T-helper 9 cell (primary cell): ENCODE measurements around the gene SEMA3B.
"Not testable (repeated sequence)": the region's sequence is repeated elsewhere in the genome, so short reads cannot be mapped to it uniquely, and the experiment has no call there.

Experiments used
- DNase-seq: peaks from one replicate; pipeline ENCODE4 v3.0.0-alpha.2; 2020
- total RNA-seq, 2 donors: gene quantifications; one replicate each; lab custom pipeline; 2026; lab: John Stamatoyannopoulos, UW

The SEMA3B gene
- total RNA-seq: 1.3 to 2.2 reads per million in 2 donors

DNA sequence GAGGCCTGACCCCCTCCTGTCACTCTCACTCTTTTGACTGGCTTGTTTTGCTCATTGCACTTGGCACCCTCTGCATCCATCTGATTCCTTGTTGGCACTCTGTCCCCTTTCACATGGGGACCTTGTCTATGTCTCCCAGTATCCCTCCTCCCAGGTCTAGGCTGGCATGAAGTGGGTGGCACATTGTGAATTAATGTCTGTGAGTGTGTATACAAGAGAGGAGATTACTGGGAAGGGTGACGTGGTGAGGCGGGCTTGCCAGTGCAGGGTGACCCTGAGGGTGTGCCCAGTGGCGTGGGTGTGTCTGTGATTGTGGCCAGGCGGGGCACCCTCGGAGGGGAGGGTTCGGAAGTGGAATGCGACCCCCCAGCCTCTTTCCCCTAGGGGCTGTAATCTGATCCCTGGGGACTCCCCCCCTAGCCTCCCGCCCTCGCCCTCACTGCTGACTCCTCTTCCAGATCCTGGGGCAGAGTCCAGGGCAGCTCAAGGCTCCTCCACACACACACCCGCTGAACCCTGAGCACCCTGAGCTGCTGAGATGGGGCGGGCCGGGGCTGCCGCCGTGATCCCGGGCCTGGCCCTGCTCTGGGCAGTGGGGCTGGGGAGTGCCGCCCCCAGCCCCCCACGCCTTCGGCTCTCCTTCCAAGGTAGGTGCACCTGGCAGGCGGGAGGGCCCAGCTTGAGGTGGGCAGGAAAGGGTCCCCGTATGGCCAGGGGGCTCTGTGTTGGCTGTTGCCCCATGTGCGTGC lies at the start of gene SEMA3B:
TSS of gene SEMA3B (plus strand) at position 445 of the 749 bp plus-strand sequence. CDS start at position 539, 94 bp downstream.
- DNase-seq: no peak

DNA sequence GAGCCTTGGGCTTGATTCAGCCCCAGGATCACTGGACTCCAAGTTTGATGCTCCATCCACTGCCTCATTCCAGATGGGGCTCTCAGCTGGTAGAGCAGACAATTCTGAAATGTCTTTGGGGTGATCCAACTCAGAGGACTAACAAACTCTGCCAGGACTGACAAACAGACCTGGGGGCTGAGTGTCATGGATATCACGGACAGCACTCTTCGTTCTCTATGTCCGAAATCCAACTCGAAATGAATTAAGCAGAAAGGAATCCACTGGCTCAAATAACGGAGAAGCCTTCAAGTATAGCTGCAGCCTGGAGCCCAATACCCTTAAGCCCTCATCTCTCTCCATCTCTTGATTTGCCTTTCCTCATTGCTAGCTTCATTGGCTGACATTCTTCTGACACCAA lies 49.7 kb upstream of the SEMA3B start:
- no peak for DNase-seq

DNA sequence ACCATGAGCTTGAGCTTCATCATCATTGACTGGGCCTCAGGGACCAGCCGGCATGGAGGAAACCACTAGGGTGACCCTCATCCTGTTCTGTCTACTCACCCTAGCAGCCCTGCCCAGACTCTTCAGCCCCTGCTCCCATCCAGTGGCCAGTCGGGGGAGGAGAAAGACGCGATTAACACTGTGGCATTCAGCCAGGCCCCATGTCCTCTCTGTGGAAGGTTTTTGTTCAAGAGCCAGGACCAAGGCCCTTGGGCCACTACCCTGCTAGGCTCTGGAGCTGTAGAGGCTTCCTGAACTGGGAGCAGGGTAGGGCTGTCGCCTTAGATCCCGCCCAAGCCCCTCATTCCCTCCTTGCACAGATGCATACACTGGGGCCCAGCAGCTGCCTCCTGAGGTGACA lies 48.8 kb upstream of the SEMA3B start:
- no peak for DNase-seq

DNA sequence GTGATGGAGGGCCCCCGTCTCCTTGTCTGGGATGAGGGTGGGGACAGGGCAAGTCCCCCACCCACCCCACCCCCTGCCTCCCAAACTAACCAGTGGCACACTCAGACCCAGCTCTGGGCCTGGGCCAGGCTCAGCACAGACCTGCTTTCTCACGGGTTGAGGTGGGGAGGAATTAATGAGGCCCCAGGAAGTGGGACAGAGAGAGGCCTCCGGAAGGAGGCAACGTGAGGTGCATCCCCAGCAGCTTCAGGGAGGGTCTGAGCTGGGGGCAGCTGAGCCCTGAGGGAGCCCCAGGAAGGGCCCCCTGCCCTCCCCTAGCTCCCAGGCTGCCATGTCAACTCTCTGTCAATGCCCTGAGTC lies 47.9 kb upstream of the SEMA3B start:
- DNase-seq: no peak

DNA sequence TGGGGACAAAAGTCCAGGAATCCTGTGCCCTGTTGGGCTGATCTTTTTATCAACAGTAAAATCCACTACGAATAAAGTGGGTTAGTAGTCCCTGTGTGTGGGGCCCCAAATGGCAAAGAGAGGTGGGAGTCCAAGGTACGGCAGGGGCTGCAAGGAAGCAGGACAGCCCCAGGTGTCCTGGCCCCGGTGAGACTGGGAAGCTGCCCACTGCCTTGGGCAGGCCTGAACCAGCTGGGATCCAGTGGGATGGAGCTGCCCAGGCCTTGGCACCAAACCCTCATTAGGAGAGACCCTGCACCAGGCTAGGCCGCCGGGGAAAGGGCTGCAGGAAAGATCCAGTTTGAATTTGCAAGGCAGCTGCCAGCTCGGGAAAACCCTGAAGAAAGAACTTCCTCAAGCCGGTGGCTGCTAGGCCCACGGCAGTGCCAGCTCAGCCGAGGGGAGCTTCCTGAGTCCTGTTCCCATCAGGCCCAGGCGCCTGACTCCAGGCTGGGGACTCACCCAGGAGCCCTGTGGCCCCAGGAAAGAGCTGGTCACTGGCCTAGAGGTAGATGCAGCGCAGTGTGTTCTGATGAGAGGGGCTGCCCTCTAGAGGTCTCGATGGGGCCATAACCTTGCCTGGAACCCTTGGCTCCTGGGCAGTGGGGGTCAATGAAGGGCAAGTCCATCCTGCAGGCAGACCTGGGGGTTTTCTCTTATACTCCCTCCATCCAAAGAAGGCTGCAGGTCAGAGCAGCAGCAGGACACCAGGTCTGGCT lies 47.4 kb upstream of the SEMA3B start:
- no peak for DNase-seq

DNA sequence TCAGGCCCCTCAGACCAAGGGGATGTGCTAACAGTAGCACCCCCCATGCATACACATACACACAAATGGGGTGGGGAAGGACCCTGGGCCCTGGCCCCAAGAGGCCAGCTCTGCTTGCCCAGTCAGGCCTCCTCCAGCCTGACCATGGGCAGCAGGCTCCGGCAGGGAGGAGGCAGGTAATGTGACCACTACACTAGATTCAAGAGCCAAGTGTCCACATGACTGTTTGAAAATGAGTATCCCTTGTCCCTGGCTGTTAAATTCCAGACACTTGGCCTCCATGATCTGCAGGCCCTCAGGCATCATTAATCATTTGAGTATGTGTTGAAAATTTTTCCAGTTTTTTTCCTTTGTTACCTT lies 46.8 kb upstream of the SEMA3B start:
- DNase-seq: no peak

DNA sequence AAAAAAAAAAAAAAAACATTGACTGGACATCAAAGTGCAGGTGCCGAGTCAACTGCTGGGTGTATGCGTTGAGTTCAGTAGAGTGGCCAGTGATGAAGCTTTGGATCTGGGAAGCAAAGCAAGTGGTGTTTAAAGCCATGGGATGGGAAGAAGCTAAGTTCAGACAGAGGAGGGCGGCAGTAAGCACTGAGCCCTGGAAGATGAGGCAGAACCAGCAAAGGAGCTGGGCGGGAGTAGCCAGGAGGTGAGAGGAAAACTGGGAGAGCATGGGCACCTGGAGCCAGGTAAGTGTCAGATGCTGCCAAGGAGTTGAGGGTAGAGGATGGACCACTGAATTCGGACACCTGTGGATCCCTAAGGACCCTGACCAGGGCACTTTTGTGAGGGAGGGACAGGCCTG lies 44.3 kb upstream of the SEMA3B start:
- DNase-seq: no peak

DNA sequence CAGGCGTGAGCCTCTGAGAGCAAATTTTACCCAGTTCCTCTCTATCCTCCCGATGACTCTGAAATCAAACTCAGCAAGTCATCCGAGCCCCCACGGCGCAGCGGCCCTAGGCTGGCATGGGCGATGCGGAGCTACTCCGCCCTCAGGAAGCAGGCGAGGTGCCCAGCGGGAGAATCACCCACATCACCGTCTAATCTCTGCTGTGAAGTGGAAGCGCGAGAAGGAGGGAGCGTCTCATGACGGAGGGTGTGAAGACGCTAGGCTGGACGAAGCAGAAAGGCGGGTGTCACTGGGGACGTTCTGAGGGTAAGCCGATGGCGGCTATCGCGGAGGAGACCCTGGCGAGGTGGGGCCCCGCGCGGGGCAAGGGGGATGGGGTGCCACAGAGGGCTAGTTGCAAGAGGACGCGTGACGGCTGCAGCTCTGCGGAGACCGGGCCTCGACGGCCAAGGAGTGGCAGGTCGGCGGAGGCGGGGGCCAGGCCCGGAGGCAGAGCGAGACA lies 42.0 kb upstream of the SEMA3B start:
- DNase-seq: peak; percentile 30

DNA sequence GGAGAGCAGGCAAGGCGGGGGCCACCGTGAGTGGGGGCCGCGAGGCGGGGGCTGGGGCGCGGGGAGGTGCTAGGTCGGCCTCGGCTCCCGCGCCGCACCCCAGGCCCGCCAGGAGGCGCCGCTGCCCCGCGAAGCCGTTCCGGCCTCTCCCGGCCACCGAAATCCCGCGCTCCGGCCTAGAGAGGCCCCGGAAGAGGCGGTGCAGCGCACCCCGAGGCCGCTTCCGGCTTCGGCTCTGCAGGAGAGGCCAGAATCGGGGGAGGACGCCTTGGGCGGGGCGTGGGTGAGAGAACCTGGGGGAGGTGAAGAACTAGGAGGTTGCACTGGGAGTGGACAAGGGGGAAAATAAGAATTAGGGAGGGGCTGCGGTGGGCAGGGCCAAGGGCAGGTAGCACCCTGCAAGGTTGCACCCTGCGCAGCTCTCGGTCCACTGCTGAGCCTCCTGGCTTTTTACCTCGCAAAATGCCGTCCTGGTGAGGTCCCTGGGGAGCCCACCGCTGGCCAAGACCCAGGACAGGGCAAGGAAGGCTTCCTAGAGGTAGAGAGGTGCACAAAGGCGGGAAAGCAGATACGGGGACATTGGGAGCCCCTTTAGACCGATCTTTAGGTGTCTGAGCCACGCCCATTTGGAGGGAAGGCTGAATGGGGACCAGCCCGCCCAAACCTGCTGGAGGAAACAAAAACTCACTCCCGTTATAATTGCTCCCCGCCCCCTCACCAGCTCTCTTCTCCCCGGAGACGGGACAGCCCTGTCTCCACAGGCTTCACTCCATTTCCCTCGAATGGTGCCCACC lies 41.4 kb upstream of the SEMA3B start:
- DNase-seq: peak; percentile 87

DNA sequence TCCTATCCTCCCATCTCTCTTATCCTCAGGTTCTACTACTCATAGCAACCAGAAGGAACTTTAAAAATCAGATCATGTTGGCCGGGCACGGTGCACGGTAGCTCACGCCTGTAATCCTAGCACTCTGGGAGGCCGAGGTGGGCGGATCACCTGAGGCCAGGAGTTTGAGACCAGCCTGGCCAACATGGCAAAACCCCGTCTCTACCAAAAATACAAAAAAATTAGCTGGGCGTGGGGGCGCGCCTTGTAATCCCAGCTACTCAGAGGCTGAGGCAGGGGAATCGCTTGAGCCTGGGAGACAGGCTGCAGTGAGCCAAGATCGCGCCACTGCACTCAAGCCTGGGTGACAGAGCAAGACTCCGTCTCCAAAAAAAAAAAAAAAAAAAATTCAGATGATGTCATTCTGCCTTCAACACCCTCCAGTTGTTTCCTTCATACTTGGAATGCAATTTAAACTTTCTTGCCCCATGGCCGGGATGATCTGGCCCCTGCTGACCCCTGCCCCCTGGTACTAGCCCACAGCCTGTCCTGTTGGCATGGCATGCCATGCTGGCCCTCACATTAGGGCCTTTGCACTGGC lies 40.7 kb upstream of the SEMA3B start:
- not testable (repeated sequence) for DNase-seq

DNA sequence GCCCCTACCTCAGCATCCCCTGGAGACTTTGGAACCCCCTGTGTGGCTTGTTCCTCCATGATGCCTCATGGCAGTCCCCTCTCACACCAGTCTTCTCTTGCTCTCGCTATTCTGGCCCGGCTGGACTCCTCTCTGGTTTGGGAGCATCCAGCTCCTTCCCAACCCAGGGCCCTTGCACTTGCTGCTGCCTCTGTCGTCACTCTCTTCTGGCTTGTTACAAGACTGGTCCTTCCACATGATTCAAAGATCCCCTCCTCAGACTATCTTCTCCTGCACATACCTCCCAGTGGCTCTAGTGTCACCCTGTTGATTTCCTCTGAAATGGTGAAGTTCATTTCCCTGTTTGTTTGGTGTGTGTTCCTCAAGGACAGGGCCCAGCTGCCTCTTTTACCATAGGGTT lies 39.5 kb upstream of the SEMA3B start:
- no peak for DNase-seq

DNA sequence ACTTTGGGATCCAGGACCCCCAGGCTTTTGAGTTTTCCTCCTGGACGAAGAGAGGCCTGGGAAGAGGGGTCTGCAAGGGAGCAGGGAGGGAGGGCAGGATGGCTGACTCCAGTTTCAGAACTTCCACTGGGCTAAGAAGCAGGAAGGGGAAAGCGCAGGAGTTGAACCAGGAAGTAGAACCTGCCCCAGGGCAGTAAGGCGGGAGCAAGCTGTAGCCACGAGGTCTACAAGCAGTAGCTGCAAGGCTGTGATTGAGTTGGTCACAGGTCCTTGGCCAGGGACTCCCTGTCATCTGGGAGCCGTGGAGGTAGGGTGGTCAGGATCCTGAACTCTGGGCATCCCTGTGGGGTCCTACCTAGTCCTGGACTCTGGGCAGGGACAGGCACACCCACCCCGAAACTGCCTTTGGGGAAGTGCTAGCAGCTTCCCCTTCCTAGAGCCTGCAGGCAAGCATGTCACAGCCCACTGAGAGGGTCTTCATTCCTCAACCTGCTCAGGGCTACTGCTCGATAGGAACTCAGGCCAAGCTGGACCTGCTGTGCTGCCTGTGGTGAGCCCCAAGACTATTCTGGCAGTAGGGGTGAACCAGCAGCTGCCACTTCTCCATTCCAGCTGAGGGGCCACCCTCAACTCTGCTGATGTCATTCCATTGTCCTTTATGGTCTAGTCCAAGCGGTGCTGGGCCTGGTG lies 38.7 kb upstream of the SEMA3B start:
- DNase-seq: no peak

DNA sequence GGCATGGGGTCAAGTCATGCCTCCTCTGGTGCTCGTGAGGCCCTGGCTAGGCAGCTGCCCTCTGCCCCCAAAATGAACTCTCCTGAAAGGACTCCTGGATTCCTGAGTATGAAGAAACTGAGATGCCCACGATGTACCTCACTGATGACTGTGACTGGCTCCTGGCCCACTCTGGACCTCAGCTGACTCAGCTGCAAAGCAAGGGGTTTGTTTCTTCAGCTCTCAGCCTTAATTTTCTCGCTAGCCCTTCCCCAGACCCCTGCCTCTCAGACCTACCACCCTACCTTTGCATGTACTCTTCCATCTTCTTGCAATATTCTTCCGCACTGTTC lies 38.2 kb upstream of the SEMA3B start:
- DNase-seq: no peak

DNA sequence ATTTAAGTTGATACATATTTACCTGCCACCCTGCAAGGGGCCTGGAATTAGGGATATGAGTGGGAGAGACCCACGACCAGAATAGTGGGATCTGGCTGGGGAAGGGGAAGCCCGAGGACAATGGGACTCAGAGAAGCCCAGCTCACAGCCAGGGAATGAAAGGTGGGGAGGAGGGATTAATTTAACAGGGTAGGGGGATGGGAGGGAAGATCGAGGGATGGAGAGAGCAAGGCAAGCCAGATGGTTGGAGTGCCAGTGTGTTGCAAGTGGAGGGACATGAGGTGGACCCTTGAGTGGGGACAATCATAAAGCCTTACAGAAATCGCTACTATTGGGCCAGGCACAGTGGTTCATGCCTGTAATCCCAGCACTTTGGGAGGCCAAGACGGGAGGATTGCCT lies 37.4 kb upstream of the SEMA3B start:
- no peak for DNase-seq

DNA sequence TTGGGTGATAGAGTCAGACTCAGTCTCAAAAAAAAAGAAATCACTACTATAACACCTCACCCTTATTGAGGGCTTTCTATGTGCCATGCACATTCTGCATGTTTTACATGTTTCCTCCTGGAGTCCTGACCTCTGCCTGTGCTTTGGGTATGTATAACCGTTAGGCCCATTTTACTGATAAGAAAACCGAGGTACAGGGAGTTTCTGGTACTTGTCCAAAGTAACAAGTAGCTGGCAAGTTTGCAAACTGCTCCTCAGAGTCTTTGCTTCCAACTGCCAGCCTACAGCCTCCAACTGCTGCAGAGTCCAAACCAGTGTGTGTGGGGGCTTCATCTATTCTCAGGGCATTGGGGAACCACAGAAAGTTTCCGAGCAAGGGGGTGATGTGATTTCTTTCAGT lies 36.6 kb upstream of the SEMA3B start:
- DNase-seq: no peak

DNA sequence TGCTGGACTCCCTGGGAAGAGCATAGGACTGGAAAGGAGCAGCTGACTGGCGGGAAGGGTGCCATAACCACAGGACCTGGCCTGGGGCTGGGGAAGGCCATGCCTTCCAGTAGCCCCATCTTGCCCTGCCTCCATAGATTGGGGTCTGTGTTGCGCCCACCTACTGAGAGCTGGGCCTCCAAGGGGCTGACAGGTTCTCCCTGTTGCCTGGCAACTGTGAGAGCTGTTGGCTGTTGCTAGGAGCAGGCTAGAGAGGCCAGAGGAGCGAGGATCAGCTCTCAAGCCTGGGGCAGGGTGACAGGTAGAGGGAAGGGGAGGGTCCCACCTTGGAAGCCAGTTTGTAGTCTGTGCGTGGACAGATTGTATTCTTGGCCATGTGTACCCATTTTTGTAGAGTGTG lies 35.8 kb upstream of the SEMA3B start:
- no peak for DNase-seq

DNA sequence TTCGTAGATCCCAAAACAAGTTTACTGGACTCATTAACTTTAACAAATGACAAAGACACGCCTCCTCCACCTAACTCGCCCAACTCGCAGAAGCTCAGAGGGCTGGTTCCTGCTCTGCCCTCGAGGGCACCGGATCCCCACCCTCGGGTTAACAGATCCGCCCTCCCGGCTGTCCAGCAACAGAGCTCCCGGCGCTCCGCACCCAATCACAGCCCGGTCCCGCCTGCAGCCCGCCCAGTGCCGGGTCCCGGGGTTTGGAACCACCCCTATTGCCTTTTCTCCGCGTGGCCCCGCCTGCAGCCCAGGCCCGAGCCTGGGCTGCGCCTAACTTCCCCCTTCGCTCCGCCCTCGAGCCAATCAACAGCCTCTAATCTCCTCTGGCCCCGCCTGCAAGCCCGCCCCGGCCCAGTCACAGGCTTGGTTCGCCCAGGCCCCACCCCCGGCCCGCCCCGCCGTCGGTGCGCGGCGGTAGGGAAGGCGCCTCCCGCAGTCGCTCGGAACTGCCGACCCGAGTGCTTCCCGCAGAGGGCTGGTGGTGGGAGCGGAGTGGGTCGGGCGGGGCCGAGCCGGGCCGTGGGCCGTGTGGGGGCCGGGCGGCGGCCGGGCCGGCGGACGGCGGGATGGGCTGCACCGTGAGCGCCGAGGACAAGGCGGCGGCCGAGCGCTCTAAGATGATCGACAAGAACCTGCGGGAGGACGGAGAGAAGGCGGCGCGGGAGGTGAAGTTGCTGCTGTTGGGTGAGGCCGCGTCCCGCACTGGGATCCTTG lies 33.0 kb upstream of the SEMA3B start, which contains the start of gene GNAI2:
TSS of gene GNAI2 (plus strand) at position 489 of the 768 bp plus-strand sequence. CDS start at position 621, 132 bp downstream.
- DNase-seq: peak; percentile 97

DNA sequence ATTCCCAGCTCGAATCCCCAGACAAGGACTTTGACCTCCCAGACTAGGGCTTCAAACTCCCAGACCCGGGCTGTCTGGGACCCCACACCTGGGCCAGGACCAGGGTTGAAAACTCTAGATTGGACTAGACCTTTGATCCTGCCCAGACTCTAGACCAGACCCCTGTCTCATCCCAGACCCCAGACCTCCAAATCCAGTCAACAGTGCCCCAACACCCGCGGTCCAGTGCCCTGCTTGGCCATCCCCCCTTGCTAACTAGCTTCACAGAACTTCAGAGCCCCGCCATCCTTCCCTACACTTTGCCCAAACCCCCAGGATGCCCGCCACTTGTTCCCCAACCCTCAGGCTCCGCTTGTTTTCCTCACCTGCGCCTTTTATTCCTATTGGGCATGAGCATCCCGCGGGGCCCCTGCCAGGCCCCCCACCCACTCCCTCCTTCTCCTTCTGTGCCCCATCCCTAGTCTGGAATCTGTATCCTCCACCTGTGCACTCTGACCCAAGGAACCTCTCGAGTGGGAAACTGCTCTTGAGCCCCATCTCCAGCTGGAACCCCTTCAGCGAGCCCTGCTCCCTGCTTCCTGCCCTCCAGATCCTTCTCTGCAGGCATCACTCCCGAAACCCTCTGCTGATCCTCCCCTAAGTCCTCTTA lies 32.3 kb upstream of the SEMA3B start:
- DNase-seq: no peak

DNA sequence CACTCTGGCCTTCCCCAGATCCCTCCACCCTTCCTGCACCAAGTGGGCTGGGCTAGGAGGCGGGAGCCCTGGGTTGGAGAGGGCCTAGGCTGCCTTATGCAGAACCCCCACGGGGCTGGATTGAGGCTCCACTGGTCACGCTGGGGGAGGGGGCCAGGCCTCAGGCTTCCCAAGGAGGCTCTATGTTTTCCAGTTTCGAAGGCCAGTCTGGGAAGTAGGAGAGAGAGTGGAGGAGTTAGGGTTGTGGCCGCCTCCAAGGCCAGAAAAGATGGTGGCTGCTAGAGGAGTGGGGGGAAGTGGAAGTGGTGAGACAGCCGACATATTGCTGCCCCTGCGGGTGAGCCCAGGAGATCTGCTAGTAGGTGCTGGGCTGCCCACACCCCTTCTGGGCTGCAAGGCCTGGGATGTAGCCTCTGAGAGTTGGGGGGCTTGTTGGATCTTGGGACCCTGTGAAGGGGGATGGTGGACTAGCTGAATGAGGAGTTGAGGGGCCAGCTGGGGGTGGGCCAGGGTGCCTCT lies 31.8 kb upstream of the SEMA3B start:
- DNase-seq: no peak

DNA sequence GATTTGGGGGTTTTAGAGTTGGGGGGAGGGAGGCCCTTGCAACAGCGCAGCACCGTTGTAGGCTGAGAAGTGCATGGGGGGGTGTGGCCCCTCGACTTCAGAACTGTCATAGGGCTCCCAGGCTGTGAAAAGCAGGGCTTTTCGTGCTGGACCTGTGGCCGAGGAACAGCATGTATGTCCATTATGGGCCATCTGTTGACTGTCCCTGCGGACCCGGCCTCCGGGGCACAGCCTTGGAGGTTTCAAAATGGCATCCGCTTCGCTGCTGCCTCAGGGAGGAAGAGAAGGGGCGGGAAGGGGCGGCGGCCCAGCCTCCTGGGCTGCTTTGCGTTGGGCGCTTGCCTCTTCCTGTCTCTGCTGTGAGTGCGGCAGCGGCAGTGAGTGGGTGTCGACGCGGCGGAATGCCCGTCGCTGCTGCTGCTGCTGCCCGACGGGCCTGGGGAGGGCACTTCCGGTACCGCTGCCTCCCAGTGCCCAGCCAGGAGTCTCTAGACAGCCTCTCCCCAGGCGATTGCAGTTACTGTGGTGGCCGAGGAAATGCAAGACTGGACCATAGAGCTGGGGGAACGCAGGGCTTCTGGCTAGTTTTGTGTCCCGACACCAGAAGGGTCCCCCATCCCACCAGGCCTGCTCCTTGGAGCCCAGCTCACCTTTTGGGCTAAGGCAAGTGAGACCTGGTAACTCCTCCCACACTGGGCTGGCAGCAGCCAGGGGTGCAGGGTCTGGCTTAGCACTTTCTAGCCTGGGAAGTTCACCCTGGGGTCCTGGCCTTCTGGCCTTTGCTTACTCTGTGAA lies 31.0 kb upstream of the SEMA3B start:
- peak; percentile 76 for DNase-seq
